ENCODE results near the gene PAGR1. TPM values are rescaled to one million over a fixed set of nuclear protein-coding genes. Genes with fewer than 3 reads are reported as not detected.

PAGR1 gene
- total RNA-seq, 1 donor from 2014 or later = 18.1 TPM

GRCh38 chr16:29809850-29810698 lies 5.9 kb upstream of the PAGR1 start:
- DNase-seq (no peak), ATAC-seq (no peak)
- H3K36me3 ChIP-seq = peaks cover 21% of the 10 kb centered on the region
- H3K27me3 ChIP-seq (ENCODE audit: low read depth) = no peaks in the 10 kb centered on the region
- H3K4me1 ChIP-seq = peaks cover 58% of the 10 kb centered on the region
- H3K4me3 ChIP-seq = no peak overlapping the region
- no peaks in the 10 kb centered on the region for H3K9me3 ChIP-seq
- H3K27ac ChIP-seq = peak overlapping the region; percentile 31
- no peak for TF ChIP-seq CTCF (IDR thresholded peaks at IDR 0.05)
- intact Hi-C loops (cut with DNase I) = no loop called here

GRCh38 chr16:29810699-29811169 lies 5.2 kb upstream of the PAGR1 start:
- ATAC-seq (no peak), DNase-seq (no peak)
- Histone ChIP-seq H3K9me3 (no peaks in the 10 kb centered on the region), H3K4me1 (peaks cover 61% of the 10 kb centered on the region), H3K27me3 (ENCODE audit: low read depth) (no peaks in the 10 kb centered on the region), H3K27ac (peak overlapping the region; percentile 80), H3K36me3 (peaks cover 21% of the 10 kb centered on the region), H3K4me3 (peak overlapping the region; percentile 61)
- no peak for TF ChIP-seq CTCF (IDR thresholded peaks at IDR 0.05)
- intact Hi-C loops (cut with DNase I) = no loop called here

GRCh38 chr16:29811170-29811895 lies 4.6 kb upstream of the PAGR1 start:
- peaks cover 61% of the 10 kb centered on the region for H3K4me1 ChIP-seq

GRCh38 chr16:29811896-29812665 lies 3.9 kb upstream of the PAGR1 start, which contains the start of gene PRRT2:
TSS of gene PRRT2 (plus strand) at chr16:29812193. CDS start at chr16:29813055, 862 bp downstream.
- H3K9me3 ChIP-seq = no peaks in the 10 kb centered on the region
- peak within 1 kb of the TSS; percentile 61 for H3K4me3 ChIP-seq
- intact Hi-C loops (cut with DNase I) = no loop called here
- DNase-seq = peak; percentile 73
- ATAC-seq = no peak
- H3K4me1 ChIP-seq = peaks cover 65% of the 10 kb centered on the region
- TF ChIP-seq CTCF (IDR thresholded peaks at IDR 0.05) = no peak
- H3K36me3 ChIP-seq = peaks cover 21% of the 10 kb centered on the region
- no peaks in the 10 kb centered on the region for H3K27me3 ChIP-seq (ENCODE audit: low read depth)
- H3K27ac ChIP-seq = peak within 1 kb of the TSS; percentile 80

More at GRCh38 chr16:29811170-29811895, 4.6 kb upstream of the PAGR1 start:
- Histone ChIP-seq H3K27ac (peak overlapping the region; percentile 80), H3K9me3 (no peaks in the 10 kb centered on the region), H3K36me3 (peaks cover 21% of the 10 kb centered on the region), H3K4me3 (peak overlapping the region; percentile 61), H3K27me3 (ENCODE audit: low read depth) (no peaks in the 10 kb centered on the region)
- ATAC-seq (peak; percentile 79 to 80), DNase-seq (peak; percentile 98)
- no peak for TF ChIP-seq CTCF (IDR thresholded peaks at IDR 0.05)
- intact Hi-C loops (cut with DNase I) = no loop called here

Data from lower lobe of right lung (tissue), 2 donors.